Calu3 (cell line): ENCODE results near the gene RAX. TPM values are rescaled to one million over a fixed set of nuclear protein-coding genes. Genes with fewer than 3 reads are reported as not detected.

Source experiments
- BruUV-seq: library from RNA; stranded (reverse); fragments of 400-500 nt; replicated peaks from 2 replicates; lab custom pipeline; 2021; lab: Mats Ljungman, UMichigan
- CTCF ChIA-PET: fragments of 300-600 bp; sonication (Branson Sonifier 250); formaldehyde crosslinking; loops from one replicate; lab custom pipeline; 2022; ENCODE audit warnings: antibody characterized with exemption; lab: Charles Lee
- DNase-seq: peaks from one replicate; pipeline ENCODE4 v3.0.0; 2022
- H3K27ac Mint-ChIP-seq: one replicate; pipeline ENCODE4 v1.8.0; 2022; ENCODE audit warnings: mixed read lengths; ENCODE audit not compliant: unreplicated experiment
- H3K27me3 Mint-ChIP-seq: one replicate; pipeline ENCODE4 v1.8.0; 2022; ENCODE audit warnings: mixed read lengths; ENCODE audit not compliant: unreplicated experiment
- H3K36me3 Mint-ChIP-seq: one replicate; pipeline ENCODE4 v1.8.0; 2022; ENCODE audit warnings: mild to moderate bottlenecking, moderate library complexity, mixed read lengths; ENCODE audit not compliant: insufficient read depth, unreplicated experiment
- H3K4me1 Mint-ChIP-seq: one replicate; pipeline ENCODE4 v1.8.0; 2022; ENCODE audit warnings: mild to moderate bottlenecking, low read depth, mixed read lengths; ENCODE audit not compliant: unreplicated experiment
- H3K4me3 Mint-ChIP-seq: one replicate; pipeline ENCODE4 v1.8.0; 2022; ENCODE audit warnings: mild to moderate bottlenecking, low read depth, moderate library complexity, mixed read lengths; ENCODE audit not compliant: unreplicated experiment
- H3K9me3 Mint-ChIP-seq: one replicate; pipeline ENCODE4 v1.8.0; 2022; ENCODE audit warnings: low read depth, mixed read lengths; ENCODE audit not compliant: unreplicated experiment
- intact Hi-C: fragments of 100-400 bp; cut with micrococcal nuclease; formaldehyde crosslinking; loops from one replicate; pipeline ENCODE4 v1.10.0; 2022; ENCODE audit not compliant: unreplicated experiment
- total RNA-seq: library from RNA; stranded (reverse); gene quantifications from 2 replicates; pipeline ENCODE4 v1.2.3, GENCODE V29; 2022
- TF ChIP-seq, protein P1 (sequence below): fragments of 200-600 bp; IDR thresholded peaks from one replicate; pipeline ENCODE4 v1.8.0; 2022; ENCODE audit warnings: antibody characterized with exemption; ENCODE audit not compliant: unreplicated experiment

RAX gene
- total RNA-seq, 1 experiment from 2014 or later: not detected

DNA sequence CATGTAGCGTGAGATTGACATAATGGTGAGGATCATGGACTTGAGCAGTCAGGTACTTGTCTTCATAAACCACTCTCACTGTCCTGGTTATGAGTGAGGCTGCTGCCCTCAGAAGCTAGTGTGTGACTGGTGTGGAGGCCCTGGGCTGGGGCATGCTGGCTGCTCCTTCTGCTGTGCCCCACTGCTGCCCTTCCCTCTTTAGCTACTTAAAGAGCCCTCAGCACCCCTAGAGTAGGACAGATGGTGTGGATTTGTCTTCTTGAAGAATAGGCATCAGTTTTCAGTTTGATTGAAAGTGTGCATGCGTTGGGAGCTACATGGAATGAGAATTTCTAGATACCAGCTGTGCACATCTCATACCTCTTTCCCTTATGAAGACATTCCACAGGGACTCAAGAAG, 29.8 kb upstream of the RAX start:
- no peak for DNase-seq
- no peak overlapping the region for H3K4me3 Mint-ChIP-seq
- no peak overlapping the region for H3K27ac Mint-ChIP-seq
- CTCF ChIA-PET: interaction anchor here (0.9 to 2.8 kb wide), 2 partner anchors 100 to 402 kb away, joined by 3 to 10 read pairs; no protein-coding TSS in a partner anchor
- no peaks in the 10 kb centered on the region for H3K36me3 Mint-ChIP-seq
- H3K9me3 Mint-ChIP-seq: no peaks in the 10 kb centered on the region
- TF ChIP-seq, protein P1, sequence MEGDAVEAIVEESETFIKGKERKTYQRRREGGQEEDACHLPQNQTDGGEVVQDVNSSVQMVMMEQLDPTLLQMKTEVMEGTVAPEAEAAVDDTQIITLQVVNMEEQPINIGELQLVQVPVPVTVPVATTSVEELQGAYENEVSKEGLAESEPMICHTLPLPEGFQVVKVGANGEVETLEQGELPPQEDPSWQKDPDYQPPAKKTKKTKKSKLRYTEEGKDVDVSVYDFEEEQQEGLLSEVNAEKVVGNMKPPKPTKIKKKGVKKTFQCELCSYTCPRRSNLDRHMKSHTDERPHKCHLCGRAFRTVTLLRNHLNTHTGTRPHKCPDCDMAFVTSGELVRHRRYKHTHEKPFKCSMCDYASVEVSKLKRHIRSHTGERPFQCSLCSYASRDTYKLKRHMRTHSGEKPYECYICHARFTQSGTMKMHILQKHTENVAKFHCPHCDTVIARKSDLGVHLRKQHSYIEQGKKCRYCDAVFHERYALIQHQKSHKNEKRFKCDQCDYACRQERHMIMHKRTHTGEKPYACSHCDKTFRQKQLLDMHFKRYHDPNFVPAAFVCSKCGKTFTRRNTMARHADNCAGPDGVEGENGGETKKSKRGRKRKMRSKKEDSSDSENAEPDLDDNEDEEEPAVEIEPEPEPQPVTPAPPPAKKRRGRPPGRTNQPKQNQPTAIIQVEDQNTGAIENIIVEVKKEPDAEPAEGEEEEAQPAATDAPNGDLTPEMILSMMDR: no peak
- no TSS peak for BruUV-seq
- peaks cover 32% of the 10 kb centered on the region for H3K27me3 Mint-ChIP-seq
- H3K4me1 Mint-ChIP-seq: peaks cover 20% of the 10 kb centered on the region
- intact Hi-C loops: no loop called here

DNA sequence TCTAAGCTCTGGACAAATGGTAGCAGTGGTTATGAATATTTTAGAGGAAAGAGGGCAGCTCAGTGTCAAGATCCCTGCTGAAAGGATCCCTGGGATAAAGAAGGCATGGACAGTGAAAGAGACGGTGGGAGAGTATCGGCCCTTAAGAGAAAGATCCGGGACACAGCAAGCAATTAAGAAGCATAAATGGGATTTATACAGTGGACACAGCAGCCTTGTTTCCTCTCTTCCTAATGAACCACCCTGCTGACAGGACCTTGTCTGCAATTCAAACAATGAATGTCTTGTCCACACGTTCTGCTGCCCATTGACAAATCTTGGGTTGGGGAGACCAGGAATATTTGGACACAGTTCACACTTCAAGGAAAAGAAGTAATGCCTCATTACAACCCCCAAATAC, 28.7 kb upstream of the RAX start:
- peaks cover 26% of the 10 kb centered on the region for H3K27me3 Mint-ChIP-seq
- CTCF ChIA-PET: no interaction called here
- intact Hi-C loops: no loop called here
- DNase-seq: no peak
- H3K27ac Mint-ChIP-seq: no peak overlapping the region
- H3K9me3 Mint-ChIP-seq: no peaks in the 10 kb centered on the region
- no peaks in the 10 kb centered on the region for H3K36me3 Mint-ChIP-seq
- TF ChIP-seq, protein P1: no peak
- H3K4me1 Mint-ChIP-seq: peaks cover 20% of the 10 kb centered on the region
- H3K4me3 Mint-ChIP-seq: no peak overlapping the region
- BruUV-seq: no TSS peak

DNA sequence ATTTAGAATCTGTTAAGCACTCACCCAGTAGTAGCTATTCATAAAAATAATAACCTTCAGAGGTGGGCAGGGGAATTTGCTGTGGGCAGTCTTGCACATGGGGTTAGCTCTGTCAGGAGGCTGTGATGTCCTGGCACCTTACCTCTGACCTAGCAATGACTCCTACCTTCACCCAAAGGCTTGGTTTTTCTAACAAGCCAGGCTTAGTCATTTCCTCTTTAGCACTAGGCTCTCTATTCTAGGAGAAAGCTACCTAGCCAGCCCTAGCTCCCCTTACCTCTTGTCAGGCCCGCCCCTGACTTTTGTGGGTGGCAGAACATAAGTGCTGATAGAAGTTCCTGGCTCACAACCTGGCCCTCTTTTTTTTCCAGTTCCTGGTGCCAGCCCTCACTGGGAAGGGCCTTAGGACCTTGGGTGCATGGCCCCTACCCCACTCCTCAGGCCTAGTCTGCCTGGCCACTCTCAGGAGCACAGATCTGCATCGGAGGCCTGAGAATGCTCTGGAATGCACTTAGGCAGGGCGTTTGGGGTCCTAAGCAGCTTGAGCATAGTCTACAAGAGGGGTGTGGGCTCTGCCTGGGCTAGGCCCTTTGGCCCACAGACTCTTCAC, 27.5 kb upstream of the RAX start:
- CTCF ChIA-PET: interaction anchor here (0.6 to 1.3 kb wide), 3 partner anchors 7 to 102 kb away, joined by 3 to 10 read pairs (median 5); no protein-coding TSS in a partner anchor
- peak; percentile 7 for DNase-seq
- H3K27ac Mint-ChIP-seq: no peak overlapping the region

DNA sequence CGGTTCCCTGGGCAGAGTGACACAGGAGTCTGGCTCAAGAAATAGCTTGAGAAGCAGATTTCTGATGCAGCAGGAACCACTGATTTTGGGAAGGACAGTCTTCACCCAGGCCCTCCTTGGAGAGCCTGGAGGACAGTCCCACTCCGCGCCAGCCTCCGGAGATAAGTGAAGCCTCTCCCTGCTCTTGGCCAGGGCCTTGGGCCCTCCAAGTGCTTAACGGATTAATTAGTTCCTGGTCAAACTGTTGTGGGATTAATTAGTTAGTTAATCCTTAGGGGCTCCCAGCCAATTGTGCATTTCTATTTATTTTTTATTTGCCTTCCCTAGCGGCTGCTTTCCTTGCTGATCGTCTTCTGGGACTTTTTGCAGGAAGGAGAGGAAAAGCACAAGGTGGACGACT, 25.6 kb upstream of the RAX start:
- no peak overlapping the region for H3K27ac Mint-ChIP-seq
- BruUV-seq: no TSS peak
- intact Hi-C loops: no loop called here
- TF ChIP-seq, protein P1: no peak
- H3K4me1 Mint-ChIP-seq: peaks cover 20% of the 10 kb centered on the region
- no peaks in the 10 kb centered on the region for H3K9me3 Mint-ChIP-seq
- no peaks in the 10 kb centered on the region for H3K36me3 Mint-ChIP-seq
- CTCF ChIA-PET: interaction anchor here (0.5 kb wide), 1 partner anchor 138 kb away, joined by 3 read pairs; no protein-coding TSS in a partner anchor
- H3K4me3 Mint-ChIP-seq: no peak overlapping the region
- DNase-seq: no peak
- peaks cover 24% of the 10 kb centered on the region for H3K27me3 Mint-ChIP-seq

More for the DNA sequence above, 27.5 kb upstream of the RAX start:
- intact Hi-C loops: no loop called here
- no peak overlapping the region for H3K4me3 Mint-ChIP-seq
- no peaks in the 10 kb centered on the region for H3K36me3 Mint-ChIP-seq
- TF ChIP-seq, protein P1: no peak
- H3K27me3 Mint-ChIP-seq: peaks cover 19% of the 10 kb centered on the region
- H3K4me1 Mint-ChIP-seq: peaks cover 20% of the 10 kb centered on the region
- no TSS peak for BruUV-seq
- H3K9me3 Mint-ChIP-seq: no peaks in the 10 kb centered on the region
